Keratinocyte (primary cell): ENCODE measurements around the gene TMEM254. TPM values are rescaled to one million over a fixed set of nuclear protein-coding genes. Genes with fewer than 3 reads are reported as not detected.

ENCODE experiments used
- DNase-seq: peaks from one replicate; pipeline ENCODE4 v3.0.0-alpha.2; 2011; ENCODE audit warnings: low read depth, missing footprints, low spot score
- FAIRE-seq: peaks from 2 replicates; lab custom pipeline; 2011; peaks lifted over from hg19 to GRCh38; lab: Jason Lieb, UNC
- H2AFZ ChIP-seq: 2 replicates; pipeline ENCODE4 v1.6.0; 2012; ENCODE audit warnings: low read length, control low read depth, inconsistent platforms; ENCODE audit not compliant: control insufficient read depth
- H3K27ac ChIP-seq: 2 replicates; pipeline ENCODE4 v1.5.1; 2011; ENCODE audit warnings: low read length; ENCODE audit not compliant: control insufficient read depth, insufficient read depth
- H3K27me3 ChIP-seq: 3 replicates; pipeline ENCODE4 v1.6.0; 2011; ENCODE audit warnings: low read length; ENCODE audit not compliant: control insufficient read depth, insufficient read depth; ENCODE audit errors: extremely low read depth
- H3K36me3 ChIP-seq, 2 experiments: 2 replicates in 1 of 2; 3 replicates in 1 of 2; pipeline ENCODE4 v1.5.1; 2011; ENCODE audit warnings: low read length in 2 of 2, mild to moderate bottlenecking in 1 of 2; ENCODE audit not compliant: control insufficient read depth in 2 of 2, insufficient read depth in 2 of 2; ENCODE audit errors: extremely low read depth in 1 of 2
- H3K4me1 ChIP-seq: 3 replicates; pipeline ENCODE4 v1.5.1; 2011; ENCODE audit warnings: low read length; ENCODE audit not compliant: control insufficient read depth, insufficient read depth; ENCODE audit errors: extremely low read depth
- H3K4me2 ChIP-seq: 3 replicates; pipeline ENCODE4 v1.6.0; 2011; ENCODE audit warnings: low read depth, low read length; ENCODE audit not compliant: control insufficient read depth, insufficient read depth; ENCODE audit errors: extremely low read depth
- H3K4me3 ChIP-seq, 3 experiments: fragments of 200-600 bp in 1 of 3; sonication (generic) in 1 of 3; 2 replicates in 2 of 3; 3 replicates in 1 of 3; pipeline ENCODE4 v1.5.1; 2011 to 2016; ENCODE audit warnings: low read length in 3 of 3, mild to moderate bottlenecking in 3 of 3, control low read depth in 2 of 3, inconsistent platforms in 1 of 3, low read depth in 1 of 3, mixed read lengths in 1 of 3, mixed run types in 1 of 3, moderate library complexity in 1 of 3; ENCODE audit not compliant: control insufficient read depth in 2 of 3, insufficient read depth in 2 of 3; ENCODE audit errors: extremely low read depth in 1 of 3
- H3K79me2 ChIP-seq: 2 replicates; pipeline ENCODE4 v1.6.0; 2012; ENCODE audit warnings: low read length; ENCODE audit not compliant: control insufficient read depth, insufficient read depth
- H3K9ac ChIP-seq: 3 replicates; pipeline ENCODE4 v1.6.0; 2011; ENCODE audit warnings: low read length; ENCODE audit not compliant: control insufficient read depth, insufficient read depth; ENCODE audit errors: extremely low read depth
- H3K9me1 ChIP-seq: 3 replicates; pipeline ENCODE4 v1.6.0; 2011; ENCODE audit warnings: low read length; ENCODE audit not compliant: control insufficient read depth, insufficient read depth; ENCODE audit errors: extremely low read depth
- H3K9me3 ChIP-seq: 2 replicates; pipeline ENCODE4 v1.5.1; 2012; ENCODE audit warnings: low read depth, low read length; ENCODE audit not compliant: control insufficient read depth
- H4K20me1 ChIP-seq: 3 replicates; pipeline ENCODE4 v1.6.0; 2011; ENCODE audit warnings: low read length; ENCODE audit not compliant: control insufficient read depth, insufficient read depth; ENCODE audit errors: extremely low read depth
- CTCF ChIP-seq, 3 experiments: IDR thresholded peaks in 1 of 3; conservative IDR thresholded peaks in 1 of 3; optimal IDR thresholded peaks in 1 of 3; 2 replicates in 2 of 3; 3 replicates in 1 of 3; pipeline versions ENCODE3 to v1.5.1; 2011; ENCODE audit warnings: low read length in 3 of 3, mild to moderate bottlenecking in 3 of 3, moderate library complexity in 2 of 3, control low read depth in 1 of 3, inconsistent platforms in 1 of 3; ENCODE audit not compliant: insufficient read depth in 2 of 3; ENCODE audit errors: extremely low read depth in 1 of 3
- EZH2 ChIP-seq: IDR thresholded peaks from one replicate; pipeline ENCODE4 v1.6.1; 2012; ENCODE audit warnings: inconsistent platforms, mild to moderate bottlenecking, low read length, moderate library complexity
- dilution Hi-C: fragments of 300-500 bp; cut with MboI; formaldehyde crosslinking; loops from one replicate; pipeline ENCODE4 v1.7.0; 2020; ENCODE audit warnings: low sequenced_read_pairs; ENCODE audit not compliant: extremely low pct_ligation_motif_present
- polyA plus RNA-seq, 5 experiments: library from polyadenylated mRNA; depleted of rRNA in 3 of 5; stranded (reverse) in 3 of 5; stranded (forward) in 1 of 5; unstranded in 1 of 5; fragments of >200 nt; gene quantifications; 1 replicate in 1 of 5; 2 replicates in 3 of 5; 3 replicates in 1 of 5; pipeline versions ENCODE4 v1.2.1 to v1.2.3, GENCODE V29; 2011 to 2012; ENCODE audit warnings: missing spikeins in 2 of 5, low read depth in 1 of 5, low replicate concordance in 1 of 5

TMEM254 gene
- polyA plus RNA-seq, 1 donor (not counting 4 experiments of a cell fraction or from before 2014, with no cell fraction given) = 34.0 TPM

GRCh38 chr10:80057171-80057570 lies 21.3 kb upstream of the TMEM254 start:
- H3K36me3 ChIP-seq = no peaks in the 10 kb centered on the region
- H3K9ac ChIP-seq = no peak overlapping the region
- no peaks in the 10 kb centered on the region for H3K9me1 ChIP-seq
- H3K27ac ChIP-seq = no peak overlapping the region
- DNase-seq (no peak), FAIRE-seq (no peak)
- no peaks in the 10 kb centered on the region for H3K9me3 ChIP-seq
- H2AFZ ChIP-seq = no peak overlapping the region
- H3K4me3 ChIP-seq = no peak overlapping the region
- H3K27me3 ChIP-seq = no peaks in the 10 kb centered on the region
- H4K20me1 ChIP-seq = peaks cover 2% of the 10 kb centered on the region
- H3K4me1 ChIP-seq = no peaks in the 10 kb centered on the region
- dilution Hi-C loops = no loop called here
- H3K4me2 ChIP-seq = no peak overlapping the region
- TF ChIP-seq CTCF (optimal IDR thresholded peaks at IDR 0.05 in 1 of 3, IDR thresholded peaks at IDR 0.05 in 1 of 3, conservative IDR thresholded peaks at IDR 0.05 in 1 of 3; ENCODE audit: extremely low read depth in 1 of 3, insufficient read depth in 2 of 3, low read length in 3 of 3) (no peak), EZH2 (no peak)
- no peaks in the 10 kb centered on the region for H3K79me2 ChIP-seq

- Histone ChIP-seq H3K27ac (no peak overlapping the region), H3K9ac (no peak overlapping the region), H2AFZ (no peak overlapping the region), H3K4me2 (no peak overlapping the region), H3K4me3 (no peak overlapping the region), H3K79me2 (no peaks in the 10 kb centered on the region), H3K27me3 (no peaks in the 10 kb centered on the region), H3K9me1 (no peaks in the 10 kb centered on the region), H4K20me1 (no peaks in the 10 kb centered on the region), H3K4me1 (no peaks in the 10 kb centered on the region), H3K36me3 (no peaks in the 10 kb centered on the region), H3K9me3 (no peaks in the 10 kb centered on the region)
- DNase-seq (no peak), FAIRE-seq (no peak)
- TF ChIP-seq CTCF (optimal IDR thresholded peaks at IDR 0.05 in 1 of 3, IDR thresholded peaks at IDR 0.05 in 1 of 3, conservative IDR thresholded peaks at IDR 0.05 in 1 of 3; ENCODE audit: extremely low read depth in 1 of 3, insufficient read depth in 2 of 3, low read length in 3 of 3) (no peak), EZH2 (no peak)
- dilution Hi-C loops = no loop called here
Measured at GRCh38 chr10:80064120-80064886, 14.2 kb upstream of the TMEM254 start.
